ENCODE results near the gene PKN2.

GRCh38 chr1:88729297-88729696 lies 45.2 kb downstream of the PKN2 start:
- TF ChIP-seq POLR2A (IDR thresholded peaks at IDR 0.05), result no peak
- no peak for TF ChIP-seq CTCF (IDR thresholded peaks at IDR 0.05)

Data from right lobe of liver (tissue), 4 donors.